GM12892 (cell line): ENCODE measurements around the gene VWA8.

Experiments
- POLR2A ChIP-seq: IDR thresholded peaks from 2 replicates; pipeline ENCODE4 v1.6.1; 2011; ENCODE audit warnings: low read depth, low read length, control low read depth
- POLR2AphosphoS5 ChIP-seq: IDR thresholded peaks from 2 replicates; pipeline ENCODE4 v1.6.1; 2011; ENCODE audit warnings: low read depth, low read length, control low read depth

DNA sequence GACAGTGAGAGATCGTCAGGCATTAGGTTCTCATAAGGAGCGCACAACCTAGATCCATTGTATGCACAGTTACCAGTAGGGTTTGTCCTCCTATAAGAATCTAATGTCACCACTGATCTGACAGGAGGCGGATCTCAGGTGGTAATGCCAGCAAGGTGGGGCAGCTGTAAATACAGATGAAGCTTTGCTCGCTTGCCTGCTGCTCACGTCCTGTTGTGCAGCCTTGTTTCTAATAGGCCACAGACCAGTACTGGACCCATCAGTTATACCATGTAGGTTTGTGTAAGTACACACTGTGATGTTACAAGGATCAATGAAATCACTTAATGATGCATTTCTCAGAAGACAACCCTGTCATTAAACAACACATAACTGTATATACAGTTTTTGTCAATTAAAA is 23.5 kb downstream of the VWA8 start:
- no peak for TF ChIP-seq POLR2A
- no peak for TF ChIP-seq POLR2AphosphoS5
